Glomerular endothelial cell (primary cell): ENCODE measurements around the gene CNPPD1. TPM values are rescaled to one million over a fixed set of nuclear protein-coding genes. Genes with fewer than 3 reads are reported as not detected.

ENCODE experiments used
- DNase-seq: peaks from one replicate; pipeline ENCODE4 v3.0.0-alpha.2; 2011; ENCODE audit warnings: low read depth, low spot score; ENCODE audit errors: extremely low read depth
- total RNA-seq: library from RNA; depleted of rRNA; stranded (reverse); fragments of >200 nt; gene quantifications from 2 replicates; pipeline ENCODE4 v1.2.3, GENCODE V29; 2015

Gene CNPPD1
- total RNA-seq, 1 donor from 2014 or later: 40.3 TPM

DNA sequence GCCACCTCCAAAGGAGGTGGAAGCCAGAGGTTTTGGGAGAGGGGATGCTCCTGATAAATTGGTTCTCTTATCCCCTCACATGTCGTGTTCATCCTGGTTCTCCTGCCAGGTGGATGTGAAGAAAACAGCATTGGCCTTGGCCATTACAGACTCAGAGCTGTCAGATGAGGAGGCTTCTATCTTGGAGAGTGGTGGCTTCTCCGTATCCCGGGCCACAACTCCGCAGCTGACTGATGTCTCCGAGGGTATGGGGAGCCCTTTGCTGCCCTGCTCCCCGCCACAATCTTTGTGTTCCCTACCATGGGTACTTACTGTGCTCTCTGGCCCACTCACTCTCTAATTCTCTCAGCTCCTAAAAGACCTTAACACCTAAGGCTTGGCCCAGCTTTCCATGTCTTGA, 4.8 kb upstream of the CNPPD1 start:
- no peak for DNase-seq

DNA sequence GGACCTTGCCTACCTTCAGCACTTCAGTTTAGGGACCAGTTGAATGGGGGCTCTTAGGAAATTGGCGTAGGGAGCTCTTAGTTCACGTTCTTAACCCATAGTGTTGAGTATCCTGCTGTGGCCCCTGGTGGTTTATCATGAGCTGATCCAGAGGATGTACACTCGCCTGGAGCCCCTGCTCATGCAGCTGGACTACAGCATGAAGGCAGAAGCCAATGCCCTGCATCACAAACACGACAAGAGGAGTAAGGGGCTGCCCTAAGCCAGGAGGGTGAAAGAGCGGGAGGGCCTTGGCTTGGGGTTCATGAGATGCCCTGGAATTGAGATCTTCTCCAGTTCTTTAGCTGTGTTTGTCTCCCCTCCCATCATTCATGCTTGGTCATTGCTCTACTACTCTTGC, 4.2 kb upstream of the CNPPD1 start:
- DNase-seq: no peak

DNA sequence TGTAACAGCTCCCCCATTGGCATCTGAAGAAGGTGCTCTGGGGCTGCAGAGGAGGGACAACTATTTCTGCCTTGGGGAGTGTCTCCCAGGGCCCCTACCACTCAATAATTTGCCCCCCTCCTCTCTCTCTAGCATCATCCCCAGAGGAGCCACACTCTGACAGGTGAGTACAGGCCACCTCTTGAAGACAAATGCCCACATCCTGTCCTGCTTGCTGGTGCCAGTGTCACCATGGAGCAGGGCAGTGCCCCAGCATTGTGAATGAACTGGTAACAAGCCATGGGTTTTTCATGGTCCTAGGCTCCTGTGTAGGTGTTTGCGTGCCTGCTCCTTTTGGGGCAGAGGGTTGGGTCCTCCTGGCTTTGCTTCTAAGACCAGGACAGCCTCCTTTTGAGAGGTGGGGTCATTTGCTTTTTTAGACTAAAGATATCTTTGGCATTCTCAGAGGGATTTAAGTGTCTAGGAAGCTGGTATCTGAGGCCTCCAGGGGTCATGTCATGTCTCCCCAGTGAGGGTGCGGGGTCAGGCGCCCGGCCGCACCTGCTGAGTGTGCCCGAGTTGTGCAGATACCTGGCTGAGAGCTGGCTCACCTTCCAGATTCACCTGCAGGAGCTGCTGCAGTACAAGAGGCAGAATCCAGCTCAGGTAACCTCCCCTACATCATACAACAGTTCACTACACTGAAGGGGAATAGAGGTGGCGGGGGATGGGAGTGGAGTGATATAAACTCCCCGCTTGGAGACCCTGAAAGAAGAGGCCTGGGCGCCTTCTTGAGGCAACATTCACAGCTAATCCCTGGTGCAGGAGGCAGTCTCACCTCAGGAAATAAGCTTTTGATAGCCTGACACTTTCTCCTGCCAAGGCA, 3.1 kb upstream of the CNPPD1 start:
- DNase-seq: no peak

DNA sequence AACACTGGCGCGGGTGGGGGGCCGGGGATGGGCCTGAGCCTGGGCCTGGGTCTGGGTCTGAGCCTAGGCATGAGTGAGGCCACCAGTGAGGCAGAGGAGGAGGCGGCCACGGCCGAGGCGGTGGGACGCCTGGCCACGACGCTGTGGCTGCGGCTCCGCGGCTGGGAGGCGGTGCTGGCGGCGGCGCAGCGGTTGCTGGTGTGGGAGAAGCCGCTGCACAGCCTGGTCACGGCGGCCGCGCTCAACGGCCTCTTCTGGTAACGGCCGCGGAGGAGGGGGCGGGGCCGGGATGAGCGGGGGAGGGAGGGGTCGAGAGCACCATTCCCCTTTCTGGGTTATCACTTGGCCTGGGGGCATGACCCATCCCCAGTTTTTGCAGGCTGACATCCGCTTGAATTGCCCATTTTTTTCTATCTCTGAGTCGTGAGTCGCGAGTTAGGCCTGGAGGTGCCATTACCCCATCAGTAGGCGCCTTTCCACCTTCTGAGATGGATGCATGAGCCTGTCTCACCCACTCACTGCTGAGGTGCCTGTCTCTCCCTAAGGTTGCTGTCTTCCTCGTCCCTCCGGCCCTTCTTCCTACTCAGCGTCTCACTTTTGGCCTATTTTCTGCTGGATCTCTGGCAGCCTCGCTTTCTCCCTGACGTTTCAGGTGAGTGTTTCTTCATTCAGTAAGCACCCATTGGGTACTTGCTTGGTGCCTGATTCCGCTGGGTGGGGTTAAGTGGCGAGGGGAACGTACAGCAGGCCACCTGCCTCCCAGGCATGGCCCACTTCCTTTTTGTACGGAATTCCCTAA, 1.9 kb upstream of the CNPPD1 start:
- DNase-seq: no peak

DNA sequence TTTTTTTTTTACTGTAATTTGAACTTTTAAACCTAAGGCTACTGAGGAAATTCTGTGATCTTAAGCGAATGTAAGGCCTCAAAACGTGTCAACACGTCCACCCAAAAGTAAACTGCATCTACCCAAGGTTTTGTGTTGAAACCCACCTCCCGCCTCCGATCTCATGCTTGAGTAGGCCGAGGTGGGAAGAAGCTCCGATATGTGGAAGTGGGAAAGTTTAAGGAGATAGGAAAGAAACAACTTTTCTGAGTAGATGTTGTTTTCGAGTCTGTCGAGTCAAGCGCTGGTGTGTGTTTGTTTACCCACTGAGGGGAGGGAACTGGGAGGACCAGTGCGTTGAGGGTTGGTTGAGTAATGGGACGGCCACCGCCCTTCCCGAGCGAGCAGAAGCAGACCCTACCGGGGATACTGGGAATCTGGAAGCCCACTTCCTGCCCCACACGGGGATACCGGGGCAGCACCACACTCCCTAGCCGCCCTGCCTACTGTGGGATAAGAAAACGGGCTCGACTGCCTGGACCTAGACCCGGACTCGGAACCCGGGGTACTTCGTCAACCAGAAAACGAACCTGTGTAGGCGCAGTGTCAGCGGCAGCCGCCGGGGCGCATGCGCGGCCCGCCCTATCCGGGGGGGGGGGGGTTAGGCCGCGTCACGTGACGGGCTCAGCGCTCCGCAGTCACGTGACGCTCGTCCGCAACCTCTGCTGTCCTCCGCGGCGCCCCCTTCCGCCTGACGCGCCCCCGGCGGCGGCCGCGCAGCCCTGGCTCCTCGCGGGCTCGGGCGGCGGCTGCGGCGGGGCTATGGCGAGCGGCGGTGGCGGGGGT, 1.0 kb upstream of the CNPPD1 start, which contains the start of gene RETREG2:
RETREG2 (plus strand) TSS at position 724 of the 825 bp plus-strand sequence; CDS start at position 802, 78 bp downstream.
- no peak for DNase-seq

DNA sequence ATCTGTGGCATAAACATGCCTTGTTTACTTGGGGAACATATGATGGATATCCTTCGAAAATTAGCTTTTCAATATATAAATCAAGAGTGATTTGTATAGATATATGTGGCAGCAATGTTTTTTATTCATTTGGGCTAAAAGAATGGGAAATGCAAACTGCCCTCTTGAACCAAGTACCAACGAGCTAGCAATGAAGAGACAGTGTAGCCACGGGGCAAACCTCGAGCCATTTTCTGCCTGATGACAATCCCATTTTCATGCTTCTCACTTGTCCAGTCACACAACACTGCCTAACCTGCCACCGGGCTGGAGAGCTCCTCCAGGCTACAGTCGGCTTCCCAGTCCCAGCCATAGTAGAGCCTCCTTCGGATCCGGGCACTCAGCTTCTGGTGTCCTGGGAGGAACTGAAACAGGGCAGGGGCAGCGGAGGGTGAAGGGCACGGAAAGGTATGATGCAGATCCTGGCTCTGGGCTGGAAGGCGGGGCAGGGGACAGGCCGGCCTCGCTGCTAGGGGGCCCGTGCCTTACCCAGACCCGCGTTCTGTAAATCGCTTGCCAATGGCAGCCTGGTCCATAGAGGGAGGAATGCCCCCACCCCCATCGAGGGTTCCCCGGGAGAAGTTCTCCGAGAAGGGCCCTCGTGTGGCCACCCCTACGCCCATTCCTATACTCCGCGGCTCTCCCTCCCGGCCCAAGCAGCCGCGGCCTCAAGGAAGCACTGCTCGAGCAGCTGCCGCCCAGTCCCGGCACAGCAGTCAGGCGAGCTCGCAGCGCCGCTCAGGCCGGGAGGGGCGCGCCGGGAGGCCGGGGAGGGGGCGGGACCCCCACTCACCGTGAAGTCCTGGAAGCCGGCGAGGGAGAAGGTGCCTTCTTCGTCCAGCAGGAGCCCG, 552 bp downstream of the CNPPD1 start:
- DNase-seq: no peak

DNA sequence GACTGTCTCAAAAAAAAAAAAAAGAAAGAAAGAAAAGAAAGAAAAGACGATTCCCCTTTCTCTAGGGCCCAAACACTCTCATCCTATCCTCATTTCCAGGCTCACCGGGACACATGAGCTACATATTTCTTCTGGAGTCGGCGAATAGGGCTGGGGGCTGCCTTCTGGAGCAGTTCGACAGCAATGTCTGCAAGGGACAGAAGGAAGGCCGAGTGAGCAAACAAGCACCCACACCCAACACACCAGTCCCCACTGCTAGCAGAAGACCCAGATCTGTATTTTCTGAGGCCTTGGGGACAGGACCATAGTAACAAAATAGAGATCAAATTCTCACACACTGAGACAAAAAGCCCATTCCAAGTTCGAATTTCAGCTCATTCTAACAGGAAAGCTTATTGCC, 1.2 kb downstream of the CNPPD1 start:
- no peak for DNase-seq

DNA sequence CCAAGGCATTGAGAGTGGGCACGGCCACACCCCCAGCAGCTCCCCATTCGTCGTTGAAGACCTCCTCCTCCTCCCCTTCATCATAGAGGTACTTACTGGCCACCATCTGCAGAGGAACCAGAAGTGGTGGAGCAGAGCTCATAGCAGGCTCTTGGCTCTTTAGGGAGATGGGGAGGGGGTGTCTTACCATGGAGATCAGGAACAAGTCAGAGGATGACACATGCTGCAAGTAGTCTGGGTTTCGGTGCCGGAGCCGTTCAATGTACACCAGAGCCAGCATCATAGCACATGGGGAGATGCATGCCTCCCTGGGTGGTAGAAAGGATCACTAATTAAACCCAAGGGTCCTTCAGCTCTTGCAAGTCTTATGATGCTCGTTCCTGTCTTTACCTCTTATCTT, 1.9 kb downstream of the CNPPD1 start:
- DNase-seq: no peak

DNA sequence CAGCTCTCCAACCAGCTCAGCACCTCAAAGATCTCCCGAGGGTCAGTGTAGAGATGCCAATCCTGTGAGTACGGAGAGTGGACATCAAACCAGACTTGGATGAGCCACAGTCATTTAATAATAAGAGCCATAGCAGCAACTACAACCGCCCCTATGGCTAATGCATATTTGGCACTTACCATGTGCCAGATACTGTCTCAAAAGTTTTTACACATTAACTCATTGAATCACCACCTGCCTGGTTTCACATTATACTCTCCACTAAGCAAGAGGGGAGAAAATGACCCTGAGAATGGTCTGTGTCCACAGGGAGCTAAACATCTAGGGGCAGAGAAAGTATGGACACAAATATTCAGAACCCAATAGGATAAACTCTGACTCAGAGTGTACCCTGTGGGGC, 2.6 kb downstream of the CNPPD1 start:
- no peak for DNase-seq

DNA sequence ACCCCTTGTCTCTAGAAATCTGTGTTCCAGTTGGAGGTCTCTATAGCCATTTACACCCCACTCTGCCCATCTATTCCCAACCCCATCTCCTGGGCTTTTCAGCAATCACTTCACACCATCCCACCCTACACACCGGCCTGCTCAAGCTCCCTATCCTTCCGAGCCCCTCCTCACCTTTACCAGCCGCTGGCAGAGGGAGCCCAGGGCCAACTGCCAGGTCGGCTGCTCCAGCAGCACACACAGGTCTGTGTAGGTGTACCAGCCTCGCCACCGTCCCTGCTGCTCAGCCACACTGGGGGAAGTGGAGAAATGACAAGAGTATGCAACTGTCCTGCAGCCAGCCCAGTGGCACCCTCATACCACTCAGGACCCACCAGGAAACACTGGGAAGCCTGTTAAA, 3.5 kb downstream of the CNPPD1 start:
- no peak for DNase-seq

DNA sequence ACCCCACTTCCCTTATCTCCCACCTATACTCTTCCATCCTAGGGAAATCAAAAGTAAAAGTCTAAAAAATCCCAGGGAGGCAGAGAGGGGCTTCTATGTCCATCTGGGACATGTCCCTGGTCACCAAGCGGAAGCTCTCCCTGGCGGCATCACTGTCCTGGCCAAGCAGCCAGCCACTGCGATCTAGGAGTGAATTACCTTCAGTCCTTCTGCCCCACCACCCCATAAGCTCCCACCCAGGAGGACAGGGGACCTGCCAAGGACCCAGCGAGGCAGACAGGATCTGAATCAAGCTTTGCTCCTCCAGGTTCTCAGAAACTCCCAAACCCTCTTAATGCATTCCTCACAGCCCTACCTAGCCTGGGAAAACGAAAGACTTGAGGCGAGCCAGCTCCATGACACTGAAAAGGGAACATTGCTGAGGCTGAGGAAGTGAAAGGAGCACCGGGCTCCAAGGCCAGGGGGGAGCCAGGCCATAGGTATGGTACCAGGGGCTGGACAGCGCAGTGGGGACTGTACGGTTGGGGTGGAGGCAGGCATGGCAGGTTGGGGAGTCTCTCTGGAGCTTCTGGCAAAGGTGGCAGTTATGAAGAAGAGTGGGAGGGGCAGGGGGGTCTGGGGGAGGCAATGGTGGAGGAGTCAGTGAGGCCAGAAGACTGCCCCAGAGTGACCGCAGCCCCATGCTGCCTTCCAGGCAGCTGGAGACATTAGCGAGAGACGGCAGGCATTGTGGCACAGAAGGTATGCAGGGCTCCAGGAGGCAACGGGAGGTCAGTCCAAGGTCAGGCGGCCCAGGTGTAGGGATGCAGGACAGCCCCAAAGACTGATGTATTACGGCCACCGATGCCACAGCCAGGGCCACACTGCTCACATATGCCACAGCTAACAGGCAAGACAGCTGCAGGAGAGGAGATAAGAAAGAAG, 4.2 kb downstream of the CNPPD1 start:
- DNase-seq: no peak

DNA sequence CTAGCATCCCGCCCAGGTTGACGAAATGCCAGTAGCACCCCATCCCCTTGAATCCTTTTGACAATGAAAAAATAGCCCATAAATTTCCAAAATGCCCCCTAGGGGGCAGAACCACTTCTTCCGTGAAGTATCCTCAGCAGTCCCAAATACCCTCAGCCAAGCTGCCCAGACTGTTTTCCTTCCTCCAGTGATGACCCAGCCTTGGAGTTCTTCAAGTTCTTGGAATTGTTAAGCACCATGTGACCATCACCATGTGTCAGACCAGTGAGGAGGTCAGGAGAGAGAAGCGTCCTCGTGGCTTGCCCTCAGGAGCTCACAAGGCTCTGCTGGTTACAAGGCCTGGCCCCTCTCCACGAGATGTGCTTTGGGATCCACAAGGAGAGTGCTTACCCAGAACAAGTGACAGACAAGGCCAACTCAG, 5.5 kb downstream of the CNPPD1 start:
- no peak for DNase-seq

DNA sequence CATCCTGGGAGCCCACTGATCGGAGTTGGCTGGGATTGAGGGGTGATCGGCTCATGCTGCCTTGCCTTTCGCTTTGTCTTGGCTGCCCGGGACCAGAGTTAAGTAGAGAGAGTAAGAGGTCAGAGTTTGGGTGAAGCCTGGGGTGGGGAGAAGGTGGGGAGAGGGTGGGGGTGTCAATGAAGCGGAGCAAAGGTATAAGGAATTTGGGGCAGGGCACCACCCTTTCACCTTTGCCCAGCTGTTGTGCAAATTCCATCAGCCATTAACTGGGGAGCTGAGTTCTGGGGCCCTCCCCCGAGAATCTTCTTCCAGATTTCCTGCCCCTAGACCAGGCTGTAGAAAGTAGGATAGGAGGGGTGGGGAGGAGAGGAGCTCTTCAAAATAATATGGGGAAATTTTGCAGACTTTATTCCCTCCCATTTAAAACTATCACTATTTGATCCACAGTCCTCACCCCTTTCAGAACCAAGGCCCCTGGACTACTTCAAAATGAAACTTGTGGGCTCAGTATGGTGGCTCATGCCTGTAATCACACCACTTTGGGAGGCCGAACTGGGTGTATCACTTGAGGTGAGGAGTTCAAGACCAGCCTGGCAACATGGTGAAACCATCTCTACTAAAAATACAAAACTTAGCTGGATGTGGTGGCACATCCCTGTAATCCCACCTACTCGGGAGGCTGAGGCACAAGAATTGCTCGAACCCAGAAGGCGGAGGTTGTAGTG, 6.6 kb downstream of the CNPPD1 start, which contains the start of gene SLC23A3:
SLC23A3 (minus strand) TSS at position 100 of the 725 bp plus-strand sequence; CDS start at position 55, 45 bp downstream.
- no peak for DNase-seq

DNA sequence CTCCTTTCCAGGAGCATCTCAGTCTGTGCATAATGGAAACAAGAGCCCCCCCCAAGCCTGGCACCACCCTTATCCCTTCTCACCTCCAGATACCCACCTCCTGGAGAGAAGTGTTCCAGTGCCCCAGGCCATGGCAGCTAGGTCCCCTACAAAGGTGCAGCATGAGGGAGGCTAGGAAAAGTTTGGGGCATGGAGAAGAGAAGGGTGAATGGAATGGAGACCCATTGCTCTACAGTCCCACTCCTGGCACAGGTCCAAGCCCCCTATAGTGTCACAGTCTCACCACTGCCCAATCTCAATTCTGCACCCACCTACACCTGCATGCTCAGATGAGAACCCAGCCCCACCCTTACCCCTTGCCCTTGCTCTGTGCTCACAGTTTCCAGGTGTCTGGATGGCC, 7.8 kb downstream of the CNPPD1 start:
- DNase-seq: no peak

DNA sequence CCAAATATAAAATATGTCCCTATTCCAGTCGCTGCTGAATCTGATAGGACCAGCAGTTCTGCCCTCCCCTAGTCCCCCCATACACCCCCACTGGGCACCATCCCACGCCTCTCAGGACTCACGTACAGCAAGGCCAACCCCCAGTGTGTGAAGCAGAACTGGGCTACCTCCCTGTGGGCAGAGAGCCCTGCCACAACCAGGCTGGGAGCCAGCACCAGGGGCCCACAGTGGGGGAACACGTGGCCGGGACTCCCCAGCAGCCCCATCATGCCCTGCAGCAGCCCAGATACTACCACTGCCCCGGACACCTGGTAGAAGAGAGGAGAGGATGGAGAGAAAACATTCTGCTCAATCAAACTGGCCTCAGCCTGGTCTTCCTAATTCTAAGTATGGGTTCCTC, 8.2 kb downstream of the CNPPD1 start:
- DNase-seq: no peak

DNA sequence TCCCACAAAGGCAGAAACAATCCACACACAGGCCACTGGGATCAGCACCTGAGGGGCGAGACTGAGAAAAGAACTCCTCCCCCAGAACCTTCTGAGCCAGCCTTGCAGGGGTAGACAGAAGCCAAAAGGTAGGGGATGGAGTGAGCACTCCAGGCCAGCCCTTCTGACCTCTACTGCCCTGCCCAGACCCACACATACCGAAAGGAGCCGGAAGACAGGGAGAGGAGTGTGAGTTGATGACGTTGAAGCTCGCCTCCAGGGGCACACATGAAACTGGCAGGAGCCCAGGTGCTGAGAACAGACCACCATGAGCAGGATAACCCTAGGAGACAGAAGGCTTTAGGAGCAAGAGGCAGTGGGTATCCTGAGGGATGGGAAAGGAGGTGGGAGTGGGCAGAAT, 8.7 kb downstream of the CNPPD1 start:
- DNase-seq: no peak

DNA sequence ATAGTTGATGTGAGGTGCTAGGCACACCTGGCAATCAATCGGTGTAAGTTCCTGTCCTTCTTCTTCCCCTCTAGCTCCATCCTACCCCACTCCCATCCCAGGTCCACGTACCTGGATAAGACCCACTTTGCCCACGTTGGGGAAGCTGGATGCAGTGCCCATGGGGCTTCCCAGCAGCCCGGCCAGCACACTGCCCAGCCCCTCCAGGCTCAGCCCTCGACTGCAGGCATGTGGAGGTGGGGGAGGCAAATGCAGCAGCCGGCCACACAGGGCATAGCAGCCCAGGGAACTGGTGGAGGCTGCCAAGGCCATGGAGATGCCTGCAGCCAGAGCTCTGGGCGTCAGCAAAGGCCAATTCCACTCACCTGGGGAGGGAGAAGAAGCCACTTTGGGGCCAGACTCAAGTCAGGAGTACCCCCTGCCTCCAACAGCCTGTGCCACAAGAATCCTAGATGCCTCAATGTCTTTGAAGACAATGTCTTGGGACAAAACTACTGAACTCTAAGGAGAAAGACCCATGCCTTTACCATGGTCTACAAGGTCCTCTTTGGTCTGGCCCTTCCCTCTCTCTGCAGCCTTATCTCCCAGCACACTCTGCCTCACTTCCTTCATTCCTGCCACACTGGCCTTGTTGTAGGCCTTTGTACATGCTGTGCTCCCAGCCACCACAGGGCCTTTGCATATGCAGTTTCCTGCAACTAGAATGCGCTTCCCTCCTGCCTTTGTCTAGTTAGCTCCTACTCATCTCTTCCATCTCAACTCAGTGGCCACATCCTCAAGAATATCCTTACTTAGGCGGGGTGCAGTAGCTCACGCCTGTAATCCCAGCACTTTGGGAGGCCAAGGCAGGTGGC, 11.4 kb downstream of the CNPPD1 start:
- DNase-seq: no peak
